ENCODE data around the gene PRKG1.

The PRKG1 gene

GRCh38 chr10:52208365-52208764 is 1134.1 kb downstream of the PRKG1 start:
- Histone ChIP-seq H3K9me2 (replicated peaks; ENCODE audit: insufficient read depth, low read length) (no peaks in the 10 kb centered on the region), H2AFZ (ENCODE audit: low read depth, low read length, severe bottlenecking) (no peak overlapping the region), H3K4me2 (ENCODE audit: low read depth, low read length, poor library complexity, severe bottlenecking) (no peak overlapping the region), H3K9me3 (ENCODE audit: insufficient read depth, low read length) (no peaks in the 10 kb centered on the region), H3K4me3 (ENCODE audit: insufficient read depth, low read length, poor library complexity, severe bottlenecking) (no peak overlapping the region), H3K79me2 (ENCODE audit: insufficient read depth, low read length) (no peaks in the 10 kb centered on the region), H3K36me3 (ENCODE audit: low read length) (no peaks in the 10 kb centered on the region), H3K27me3 (ENCODE audit: low read length) (no peaks in the 10 kb centered on the region), H3K27ac (ENCODE audit: low read depth, low read length) (no peak overlapping the region), H4K20me1 (ENCODE audit: low read depth, low read length) (no peaks in the 10 kb centered on the region), H3K9ac (ENCODE audit: low read length) (no peak overlapping the region), H3F3A (ENCODE audit: insufficient read depth) (no peaks in the 10 kb centered on the region)
- TF ChIP-seq EZH2phosphoT487 (conservative IDR thresholded peaks at IDR 0.05; ENCODE audit: low read length) (no peak), CTCF (IDR thresholded peaks at IDR 0.05; ENCODE audit: insufficient read depth, low read length, poor library complexity, severe bottlenecking) (no peak)

- TF ChIP-seq CTCF (IDR thresholded peaks at IDR 0.05; ENCODE audit: insufficient read depth, low read length, poor library complexity, severe bottlenecking) (no peak), EZH2phosphoT487 (conservative IDR thresholded peaks at IDR 0.05; ENCODE audit: low read length) (no peak)
- no peak overlapping the region for H3K4me2 ChIP-seq (ENCODE audit: low read depth, low read length, poor library complexity, severe bottlenecking)
These were observed 1135.9 kb downstream of the PRKG1 start for GRCh38 chr10:52210161-52210560.

GRCh38 chr10:52212062-52212461 is 1137.8 kb downstream of the PRKG1 start:
- Histone ChIP-seq H4K20me1 (ENCODE audit: low read depth, low read length) (no peaks in the 10 kb centered on the region), H2AFZ (ENCODE audit: low read depth, low read length, severe bottlenecking) (no peak overlapping the region), H3K27me3 (ENCODE audit: low read length) (no peaks in the 10 kb centered on the region), H3K27ac (ENCODE audit: low read depth, low read length) (no peak overlapping the region), H3K9me3 (ENCODE audit: insufficient read depth, low read length) (no peaks in the 10 kb centered on the region), H3K4me2 (ENCODE audit: low read depth, low read length, poor library complexity, severe bottlenecking) (no peak overlapping the region), H3K79me2 (ENCODE audit: insufficient read depth, low read length) (no peaks in the 10 kb centered on the region), H3K9ac (ENCODE audit: low read length) (no peak overlapping the region), H3K9me2 (replicated peaks; ENCODE audit: insufficient read depth, low read length) (no peaks in the 10 kb centered on the region), H3K36me3 (ENCODE audit: low read length) (no peaks in the 10 kb centered on the region), H3K4me3 (ENCODE audit: insufficient read depth, low read length, poor library complexity, severe bottlenecking) (no peak overlapping the region), H3F3A (ENCODE audit: insufficient read depth) (no peaks in the 10 kb centered on the region)
- TF ChIP-seq CTCF (IDR thresholded peaks at IDR 0.05; ENCODE audit: insufficient read depth, low read length, poor library complexity, severe bottlenecking), result no peak
- TF ChIP-seq EZH2phosphoT487 (conservative IDR thresholded peaks at IDR 0.05; ENCODE audit: low read length), result no peak

More at GRCh38 chr10:52210161-52210560, 1135.9 kb downstream of the PRKG1 start:
- H3K9me2 ChIP-seq (replicated peaks; ENCODE audit: insufficient read depth, low read length), result no peaks in the 10 kb centered on the region
- no peak overlapping the region for H3K9ac ChIP-seq (ENCODE audit: low read length)
- H3K79me2 ChIP-seq (ENCODE audit: insufficient read depth, low read length), result no peaks in the 10 kb centered on the region
- H3F3A ChIP-seq (ENCODE audit: insufficient read depth), result no peaks in the 10 kb centered on the region
- H3K4me3 ChIP-seq (ENCODE audit: insufficient read depth, low read length, poor library complexity, severe bottlenecking), result no peak overlapping the region
- no peaks in the 10 kb centered on the region for H4K20me1 ChIP-seq (ENCODE audit: low read depth, low read length)
- H3K27me3 ChIP-seq (ENCODE audit: low read length), result no peaks in the 10 kb centered on the region
- no peaks in the 10 kb centered on the region for H3K9me3 ChIP-seq (ENCODE audit: insufficient read depth, low read length)
- H3K36me3 ChIP-seq (ENCODE audit: low read length), result no peaks in the 10 kb centered on the region
- H3K27ac ChIP-seq (ENCODE audit: low read depth, low read length), result no peak overlapping the region
- H2AFZ ChIP-seq (ENCODE audit: low read depth, low read length, severe bottlenecking), result no peak overlapping the region
